ENCODE results near the gene WNT10A.
"Not testable (repeated sequence)": the region's sequence is repeated elsewhere in the genome, so short reads cannot be mapped to it uniquely, and the experiment has no call there.

Gene WNT10A

DNA sequence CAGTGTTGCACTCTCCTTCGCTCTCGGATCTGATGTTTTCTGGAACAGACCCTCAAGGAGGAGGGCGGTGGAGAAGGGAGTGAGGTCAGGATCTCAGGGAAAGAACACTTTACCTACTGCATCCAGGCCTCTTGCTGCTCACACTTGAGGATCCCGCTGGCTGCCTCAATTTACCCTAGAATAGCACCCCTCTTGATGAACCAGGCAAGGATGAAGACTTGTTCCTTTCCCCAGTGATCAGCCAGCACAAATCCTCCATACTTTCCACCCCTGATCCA is 14.2 kb downstream of the WNT10A start:
- DNase-seq = no peak

DNA sequence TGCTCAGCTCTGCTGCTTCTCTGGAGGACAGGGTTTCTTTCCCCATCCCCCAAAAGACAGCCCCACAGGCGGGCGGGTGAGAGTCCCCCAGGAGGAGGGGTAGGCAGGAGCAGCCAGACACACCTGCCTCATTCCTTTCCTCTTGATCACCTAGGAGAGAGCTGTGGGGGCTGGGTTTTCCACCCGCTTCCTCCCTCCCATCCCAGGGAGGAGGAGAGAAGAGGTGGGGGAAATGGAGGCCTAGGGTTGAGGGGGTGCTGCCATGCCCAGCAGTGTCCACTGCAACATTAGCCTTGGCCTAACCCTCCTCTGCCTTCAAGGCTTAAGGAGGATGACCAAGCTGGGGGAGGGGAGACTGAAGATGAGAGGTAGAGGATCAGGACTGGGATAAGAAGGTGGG is 14.7 kb downstream of the WNT10A start:
- peak; percentile 72 for DNase-seq

DNA sequence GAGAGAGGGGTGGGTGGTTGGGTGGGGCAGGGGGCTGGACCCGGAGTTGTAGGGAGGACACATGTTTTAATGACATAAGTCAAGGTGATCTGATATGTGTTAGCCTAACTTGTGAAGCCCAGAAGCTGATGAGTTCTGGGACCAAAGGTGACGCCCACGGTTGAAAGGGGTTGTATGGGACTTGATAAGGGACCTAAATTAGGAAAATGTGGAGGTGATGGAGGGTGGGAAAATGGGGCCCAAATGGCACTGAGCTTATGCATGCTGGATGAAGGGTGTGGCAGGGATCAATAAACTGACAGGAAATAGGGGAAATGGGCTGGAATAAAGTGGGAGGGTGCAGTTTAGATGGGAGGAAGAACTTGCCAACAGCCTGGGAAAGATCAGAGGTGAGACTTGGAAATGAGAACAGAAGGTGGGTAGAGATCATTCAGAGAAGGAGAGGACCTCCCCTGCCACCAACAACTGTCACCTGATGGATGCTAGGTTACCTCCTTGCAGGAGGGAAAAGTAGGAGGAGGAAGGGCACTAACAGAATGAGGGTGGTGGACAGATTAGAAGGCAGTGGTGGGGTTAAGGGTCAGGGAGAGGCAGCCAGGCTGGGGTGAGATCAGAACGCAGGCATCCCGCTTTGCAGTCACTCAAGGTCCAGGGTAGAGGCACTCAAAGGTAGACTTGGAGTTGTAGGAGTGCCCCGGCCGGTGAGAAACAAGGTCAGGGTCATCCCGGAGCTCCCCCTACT is 15.3 kb downstream of the WNT10A start:
- DNase-seq = peak; percentile 73

DNA sequence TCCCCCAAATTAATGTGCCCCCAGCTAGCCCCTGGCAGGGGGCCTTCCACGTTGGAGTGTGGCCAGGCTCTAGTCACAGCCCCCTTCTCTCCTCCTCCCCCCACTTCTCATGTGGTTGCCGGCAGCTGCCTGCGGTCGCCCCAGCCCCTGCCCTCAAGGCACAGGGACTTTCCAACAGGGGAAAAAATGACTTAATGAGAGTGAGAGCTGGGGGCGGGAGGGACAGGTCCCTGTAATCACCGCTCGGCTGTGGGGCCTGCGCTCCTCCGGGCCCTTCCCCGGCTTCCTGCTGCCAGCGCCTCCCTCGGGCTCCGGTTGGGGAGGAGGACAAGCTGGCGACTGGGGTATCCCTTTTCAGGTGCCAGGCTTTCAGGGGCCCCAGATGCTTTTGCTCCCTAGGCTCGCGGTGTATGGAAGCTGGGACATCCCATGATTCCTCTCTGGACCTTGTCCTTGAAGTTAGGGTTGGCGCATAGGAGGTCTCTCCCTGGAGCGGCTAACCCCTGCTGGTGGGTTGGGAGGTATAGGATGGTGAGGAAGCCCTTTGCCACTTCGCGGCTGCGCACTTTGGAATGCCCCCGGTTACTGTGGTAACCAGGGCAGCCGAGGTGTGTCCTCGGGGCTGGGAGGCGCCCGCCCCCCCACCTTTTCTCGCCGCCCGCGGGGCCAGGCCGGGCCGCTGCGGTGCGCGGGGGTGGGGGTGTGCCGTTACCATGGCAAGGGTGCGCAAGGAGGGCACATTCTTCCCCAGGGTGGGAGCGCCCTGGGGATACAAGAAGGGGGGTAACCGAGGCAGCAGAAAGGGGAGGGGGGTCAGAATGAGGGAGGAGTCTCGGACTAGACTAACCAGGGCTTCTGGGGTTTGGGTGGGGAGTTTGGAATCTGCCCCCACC is 16.1 kb downstream of the WNT10A start:
- DNase-seq = peak; percentile 93

DNA sequence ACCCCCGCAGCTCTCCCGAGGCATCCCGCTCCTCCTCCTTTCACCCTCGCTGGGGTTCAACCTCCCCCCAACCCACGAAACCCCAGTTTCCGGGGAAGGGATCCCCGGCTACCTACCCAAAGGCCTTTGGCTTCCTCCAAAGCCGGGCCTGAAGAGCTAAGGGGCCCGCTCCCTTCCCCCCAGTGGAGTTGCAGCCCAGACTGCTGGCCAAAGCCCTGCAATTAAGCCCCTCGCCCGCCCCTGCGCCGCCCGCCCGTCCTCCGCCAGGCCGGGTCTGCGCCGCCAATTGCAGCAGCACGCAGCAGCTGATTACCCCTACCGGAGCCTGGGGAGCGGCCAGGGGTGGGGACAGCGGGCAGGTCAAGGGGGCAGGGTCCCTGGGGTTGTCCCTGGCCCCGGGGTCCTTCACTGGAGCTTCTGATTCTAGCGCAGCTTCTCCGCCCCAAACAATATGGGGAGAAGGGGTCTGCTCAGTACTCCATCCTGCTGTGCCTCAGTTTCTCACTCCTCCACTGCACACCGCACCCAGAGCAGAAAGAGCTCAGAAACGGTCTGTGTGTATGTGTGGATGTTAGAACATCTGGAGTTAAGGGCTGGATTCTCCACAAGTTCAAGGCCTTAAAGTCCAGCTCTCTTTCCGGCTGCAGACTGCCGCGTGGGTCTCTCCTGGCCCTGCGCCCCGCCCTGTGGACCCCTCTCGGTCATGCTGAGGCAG is 16.9 kb downstream of the WNT10A start:
- DNase-seq = peak; percentile 19

- peak; percentile 26 for DNase-seq
Measured at GRCh38 chr2:218898109-218898878, 17.6 kb downstream of the WNT10A start.

DNA sequence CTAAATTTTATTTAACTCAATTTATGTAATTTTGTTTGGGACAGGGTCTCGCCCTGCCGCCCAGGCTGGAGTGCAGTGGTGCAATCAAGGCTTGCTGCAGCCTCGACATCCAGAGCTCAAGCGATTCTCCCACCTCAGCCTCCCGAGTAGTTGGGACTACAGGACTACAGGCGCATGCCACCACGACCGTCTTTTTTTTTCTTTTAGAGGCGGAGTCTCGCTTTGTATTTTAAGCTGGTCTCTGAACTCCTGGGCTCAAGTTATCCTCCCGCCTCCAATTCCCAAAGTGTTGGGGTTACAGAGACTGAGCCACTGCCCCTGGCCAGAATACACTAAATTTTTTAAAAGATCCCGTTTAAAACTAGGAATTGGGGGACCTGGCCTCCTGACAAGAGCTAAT is 18.5 kb downstream of the WNT10A start:
- DNase-seq = no peak

GRCh38 chr2:218902427-218902826 is 21.8 kb downstream of the WNT10A start:
- no peak for DNase-seq

DNA sequence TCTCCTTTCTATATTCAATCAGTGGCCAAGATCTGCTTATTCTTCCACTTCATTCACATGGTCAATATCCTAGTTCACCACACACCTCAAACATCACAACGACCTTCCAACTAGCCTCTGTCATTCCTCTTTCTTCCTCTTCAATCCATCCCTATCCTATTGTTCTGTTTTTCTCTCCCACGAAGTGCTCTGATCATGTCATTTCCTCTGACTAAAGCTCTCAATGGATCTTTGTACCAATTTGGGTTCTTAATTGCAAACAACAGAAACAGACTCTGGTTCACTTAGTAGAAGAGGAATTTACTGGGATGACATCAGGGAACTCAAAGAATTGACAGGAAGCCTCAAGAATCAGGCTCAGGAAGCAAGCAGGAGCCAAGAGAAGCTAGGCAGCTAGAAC is 23.5 kb downstream of the WNT10A start:
- DNase-seq = no peak

DNA sequence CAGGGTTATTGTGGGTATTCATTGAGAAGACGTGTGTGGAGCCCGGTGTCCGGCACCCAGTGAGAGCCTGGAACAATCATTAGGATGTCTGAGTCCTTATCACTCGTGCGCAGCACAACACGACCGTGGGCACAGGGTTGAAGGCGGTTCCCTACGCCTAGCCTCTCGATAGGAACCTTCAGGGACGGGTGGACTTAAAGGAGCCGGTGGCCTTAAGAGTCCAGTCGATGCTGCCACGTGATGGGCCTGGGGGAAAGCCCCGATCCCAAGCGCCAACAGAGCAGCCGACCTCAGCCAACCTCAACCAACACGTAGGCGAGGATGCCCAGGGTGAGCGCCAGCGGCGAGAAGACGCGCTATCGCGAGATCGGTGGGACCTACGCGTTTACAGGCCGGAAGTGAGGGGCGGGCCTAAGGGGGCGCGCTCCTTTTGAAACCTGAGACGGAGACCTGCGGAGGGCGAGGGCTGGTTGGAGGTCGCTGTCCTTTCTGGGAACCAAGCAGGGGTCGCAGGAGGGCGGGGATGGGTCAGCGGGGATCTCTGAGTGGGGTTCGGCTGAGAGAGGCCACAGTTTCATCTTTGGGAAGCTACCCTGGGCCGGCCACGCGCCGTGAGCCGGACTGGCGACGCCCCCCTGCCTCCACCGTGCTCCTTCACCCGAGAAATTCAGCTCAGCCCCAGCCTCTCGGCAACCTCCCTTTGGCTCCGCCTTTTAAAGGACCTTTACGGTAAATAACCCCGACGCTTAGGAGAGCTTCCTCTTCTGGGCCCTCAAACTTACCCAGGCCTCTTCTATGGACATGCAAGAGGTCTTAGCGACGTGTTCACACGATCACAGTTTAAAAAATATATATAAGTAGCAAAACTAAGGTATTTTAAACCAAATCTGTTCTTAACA is 28.3 kb downstream of the WNT10A start:
- peak; percentile 81 for DNase-seq

DNA sequence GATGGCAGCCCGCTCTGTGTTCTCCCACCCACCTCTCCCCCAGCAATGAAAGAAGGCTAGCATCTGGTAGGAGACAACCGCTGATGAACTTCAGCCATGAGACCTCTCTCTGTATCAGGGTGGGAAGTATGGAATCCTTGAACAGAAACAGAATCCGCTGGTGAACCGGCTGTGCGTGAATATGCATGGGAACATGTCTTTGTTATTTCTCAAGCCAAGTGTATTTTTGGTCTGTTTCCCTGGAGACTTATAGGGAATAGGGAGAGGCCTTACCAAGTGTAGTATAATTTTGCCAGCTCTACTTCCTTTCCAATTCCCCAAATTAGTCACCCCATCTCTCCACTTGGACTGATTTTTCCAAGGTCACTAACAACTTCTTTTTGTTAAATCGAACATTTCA is 30.1 kb downstream of the WNT10A start:
- no peak for DNase-seq

DNA sequence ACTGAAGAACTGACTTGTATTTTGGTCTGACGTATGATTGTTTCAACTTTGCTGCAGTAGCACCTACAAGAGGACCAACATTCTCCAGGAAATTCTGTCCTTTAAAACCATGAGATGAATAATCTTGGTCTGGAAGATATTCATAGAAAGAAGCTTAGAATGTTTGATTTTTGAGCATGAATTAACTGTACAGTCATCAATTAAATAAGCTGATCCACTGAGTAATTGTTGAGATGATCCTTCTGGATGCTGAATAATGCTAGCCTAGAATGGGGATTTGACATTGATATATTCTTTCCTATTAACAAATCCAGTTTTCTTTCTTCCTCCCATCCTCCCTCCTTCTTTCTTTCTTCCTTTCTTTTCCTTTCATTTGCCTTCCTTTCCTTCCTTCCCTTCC is 39.9 kb downstream of the WNT10A start:
- DNase-seq = no peak

- no peak for DNase-seq
Measured at GRCh38 chr2:218924757-218925156, 44.1 kb downstream of the WNT10A start.

DNA sequence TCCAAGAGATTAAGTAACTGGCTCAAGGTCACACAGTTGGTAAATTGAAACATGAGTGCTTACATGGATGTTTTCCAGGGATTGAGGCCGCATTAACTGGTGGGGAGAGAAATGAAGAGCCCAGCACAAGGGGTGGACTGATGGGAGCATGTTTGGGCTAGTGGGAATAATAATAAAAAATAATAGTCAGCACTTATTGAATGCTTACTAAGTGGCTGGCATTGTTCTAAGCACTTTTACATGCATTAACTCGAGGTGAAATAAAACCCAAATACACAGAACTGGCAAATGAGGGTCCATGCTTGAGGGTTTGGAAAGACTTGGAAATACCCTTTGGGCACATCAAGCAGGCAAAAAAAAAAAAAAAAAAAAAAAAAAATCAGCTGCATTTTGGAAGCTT is 44.8 kb downstream of the WNT10A start:
- no peak for DNase-seq

DNA sequence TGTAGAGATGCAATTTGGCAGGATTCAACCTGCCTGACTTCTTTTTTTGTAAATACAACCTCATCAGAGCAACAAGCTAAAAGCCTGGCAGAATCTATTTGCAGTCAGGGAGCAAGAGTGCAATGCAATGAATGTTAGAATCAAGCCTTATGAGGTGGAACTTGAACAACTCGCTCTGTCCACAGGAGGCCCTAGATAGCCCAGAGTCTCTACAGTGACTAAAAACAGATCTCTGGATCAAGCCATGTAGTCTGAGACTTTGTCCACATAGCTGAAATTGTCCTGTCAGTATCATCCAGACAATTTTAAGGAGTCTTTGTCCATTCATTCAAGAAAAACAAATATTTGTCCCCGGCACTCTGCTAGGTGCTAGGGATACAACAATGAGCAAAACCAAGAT is 46.8 kb downstream of the WNT10A start:
- DNase-seq = no peak

DNA sequence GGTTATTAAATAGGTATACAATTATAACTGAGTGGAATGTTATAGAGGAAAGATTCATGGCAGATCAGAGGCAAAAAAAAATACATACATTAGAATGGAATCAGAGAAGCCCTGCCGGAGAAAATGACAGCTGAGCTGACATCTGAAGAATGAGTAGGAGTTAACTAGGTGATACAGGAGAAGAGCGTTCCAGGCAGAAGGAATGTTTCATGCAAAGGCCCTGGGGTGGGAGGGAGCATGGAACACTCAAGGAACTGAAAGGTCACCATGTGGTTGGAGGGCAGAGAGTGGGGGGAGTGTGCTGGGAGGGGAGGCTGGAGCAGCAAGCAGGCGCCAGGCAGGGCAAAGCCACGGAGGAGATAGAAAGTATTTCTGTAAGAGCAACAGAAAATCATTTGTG is 47.2 kb downstream of the WNT10A start:
- DNase-seq = peak; percentile 80

DNA sequence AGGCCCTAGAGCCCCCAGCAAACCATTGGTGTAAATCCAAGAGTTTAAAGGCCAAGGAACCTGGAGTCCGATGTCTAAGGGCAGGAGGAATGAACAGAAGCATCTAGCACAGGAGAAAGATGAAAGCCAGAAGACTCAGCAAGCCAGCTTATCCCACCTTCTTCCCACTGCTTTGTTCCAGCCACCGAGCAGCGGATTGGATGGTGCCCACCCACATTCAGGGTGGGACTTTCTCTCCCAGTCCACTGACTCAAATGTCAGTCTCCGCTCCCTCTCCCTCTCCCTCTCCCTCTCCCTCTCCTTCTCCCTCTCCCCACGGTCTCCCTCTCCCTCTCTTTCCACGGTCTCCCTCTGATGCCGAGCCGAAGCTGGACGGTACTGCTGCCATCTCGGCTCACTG is 49.8 kb downstream of the WNT10A start:
- DNase-seq = not testable (repeated sequence)

GRCh38 chr2:218931751-218932150 is 51.1 kb downstream of the WNT10A start:
- DNase-seq = not testable (repeated sequence)

All from NCI-H226 (cell line).